Muscle layer of colon (tissue), 2 donors: ENCODE measurements around the gene NPFFR1.

Source experiments
- H3K27ac ChIP-seq: one replicate; pipeline ENCODE4 v1.7.0; 2013; ENCODE audit warnings: low read depth, mild to moderate bottlenecking, low read length, moderate library complexity
- H3K27me3 ChIP-seq, 2 donors: one replicate each; pipeline ENCODE4 v1.7.0; 2013; ENCODE audit warnings: low read length in 2 of 2, mild to moderate bottlenecking in 2 of 2; ENCODE audit not compliant: insufficient read depth in 2 of 2, control insufficient read depth in 1 of 2
- H3K36me3 ChIP-seq: one replicate; pipeline ENCODE4 v1.7.0; 2013; ENCODE audit warnings: mild to moderate bottlenecking, low read length; ENCODE audit not compliant: insufficient read depth
- H3K4me1 ChIP-seq: one replicate; pipeline ENCODE4 v1.7.0; 2013; ENCODE audit warnings: mild to moderate bottlenecking, low read length; ENCODE audit not compliant: insufficient read depth
- H3K4me3 ChIP-seq, 2 donors: one replicate each; pipeline ENCODE4 v1.7.0; 2013; ENCODE audit warnings: low read length in 2 of 2, low read depth in 1 of 2, mild to moderate bottlenecking in 1 of 2, moderate library complexity in 1 of 2
- H3K9ac ChIP-seq: one replicate; pipeline ENCODE4 v1.7.0; 2013; ENCODE audit warnings: low read length
- H3K9me3 ChIP-seq: one replicate; pipeline ENCODE4 v1.7.0; 2013; ENCODE audit warnings: mild to moderate bottlenecking, low read length
- donor health status: abdominal sarcoma.
- donor health status: Adenocarcinoma of cecum.

NPFFR1 gene

GRCh38 chr10:70323138-70323696 lies 39.4 kb upstream of the NPFFR1 start:
- H3K4me3 ChIP-seq, result no peak overlapping the region
- no peaks in the 10 kb centered on the region for H3K4me1 ChIP-seq
- H3K9ac ChIP-seq, result no peak overlapping the region
- H3K36me3 ChIP-seq, result no peaks in the 10 kb centered on the region
- no peaks in the 10 kb centered on the region for H3K27me3 ChIP-seq
- no peak overlapping the region for H3K27ac ChIP-seq
- H3K9me3 ChIP-seq, result no peaks in the 10 kb centered on the region

GRCh38 chr10:70321897-70322890 lies 38.4 kb upstream of the NPFFR1 start:
- H3K4me1 ChIP-seq, result no peaks in the 10 kb centered on the region
- no peaks in the 10 kb centered on the region for H3K27me3 ChIP-seq
- H3K36me3 ChIP-seq, result no peaks in the 10 kb centered on the region
- H3K9ac ChIP-seq, result no peak overlapping the region
- H3K4me3 ChIP-seq, result no peak overlapping the region
- H3K9me3 ChIP-seq, result no peaks in the 10 kb centered on the region
- no peak overlapping the region for H3K27ac ChIP-seq

- H3K4me1 ChIP-seq, result no peaks in the 10 kb centered on the region
- H3K4me3 ChIP-seq, result no peak overlapping the region
- no peaks in the 10 kb centered on the region for H3K36me3 ChIP-seq
Observed at GRCh38 chr10:70321233-70321632, 37.4 kb upstream of the NPFFR1 start.

GRCh38 chr10:70320751-70321150 lies 36.9 kb upstream of the NPFFR1 start:
- H3K4me1 ChIP-seq, result no peaks in the 10 kb centered on the region
- no peaks in the 10 kb centered on the region for H3K9me3 ChIP-seq
- H3K36me3 ChIP-seq, result no peaks in the 10 kb centered on the region
- no peak overlapping the region for H3K9ac ChIP-seq
- no peak overlapping the region for H3K4me3 ChIP-seq
- H3K27ac ChIP-seq, result no peak overlapping the region
- no peaks in the 10 kb centered on the region for H3K27me3 ChIP-seq

More at GRCh38 chr10:70321233-70321632, 37.4 kb upstream of the NPFFR1 start:
- Histone ChIP-seq H3K9ac (no peak overlapping the region), H3K27me3 (no peaks in the 10 kb centered on the region), H3K9me3 (no peaks in the 10 kb centered on the region), H3K27ac (no peak overlapping the region)

GRCh38 chr10:70319824-70320223 lies 36.0 kb upstream of the NPFFR1 start:
- Histone ChIP-seq H3K27me3 (no peaks in the 10 kb centered on the region), H3K36me3 (no peaks in the 10 kb centered on the region), H3K4me3 (no peak overlapping the region), H3K27ac (no peak overlapping the region), H3K9me3 (no peaks in the 10 kb centered on the region), H3K4me1 (no peaks in the 10 kb centered on the region), H3K9ac (no peak overlapping the region)

- Histone ChIP-seq H3K4me1 (no peaks in the 10 kb centered on the region), H3K9me3 (no peaks in the 10 kb centered on the region), H3K27me3 (no peaks in the 10 kb centered on the region), H3K9ac (no peak overlapping the region), H3K27ac (no peak overlapping the region), H3K36me3 (no peaks in the 10 kb centered on the region), H3K4me3 (no peak overlapping the region)
Observed at GRCh38 chr10:70319183-70319582, 35.4 kb upstream of the NPFFR1 start.

- H3K4me3 ChIP-seq, result no peak overlapping the region
- H3K9ac ChIP-seq, result no peak overlapping the region
- no peaks in the 10 kb centered on the region for H3K9me3 ChIP-seq
- H3K27me3 ChIP-seq, result no peaks in the 10 kb centered on the region
- no peaks in the 10 kb centered on the region for H3K4me1 ChIP-seq
- H3K27ac ChIP-seq, result no peak overlapping the region
- no peaks in the 10 kb centered on the region for H3K36me3 ChIP-seq
Observed at GRCh38 chr10:70317943-70318318, 34.1 kb upstream of the NPFFR1 start.

GRCh38 chr10:70317272-70317942 lies 33.6 kb upstream of the NPFFR1 start:
- Histone ChIP-seq H3K4me1 (no peaks in the 10 kb centered on the region), H3K9me3 (no peaks in the 10 kb centered on the region), H3K27me3 (no peaks in the 10 kb centered on the region), H3K27ac (no peak overlapping the region), H3K4me3 (no peak overlapping the region), H3K36me3 (no peaks in the 10 kb centered on the region), H3K9ac (no peak overlapping the region)

- Histone ChIP-seq H3K9me3 (no peaks in the 10 kb centered on the region), H3K9ac (no peak overlapping the region), H3K4me1 (no peaks in the 10 kb centered on the region), H3K36me3 (no peaks in the 10 kb centered on the region), H3K4me3 (no peak overlapping the region), H3K27ac (no peak overlapping the region), H3K27me3 (no peaks in the 10 kb centered on the region)
Observed at GRCh38 chr10:70315815-70316214, 32.0 kb upstream of the NPFFR1 start.

- no peaks in the 10 kb centered on the region for H3K4me1 ChIP-seq
- H3K9me3 ChIP-seq, result no peaks in the 10 kb centered on the region
- no peak overlapping the region for H3K27ac ChIP-seq
- H3K36me3 ChIP-seq, result no peaks in the 10 kb centered on the region
- no peak overlapping the region for H3K4me3 ChIP-seq
- no peak overlapping the region for H3K9ac ChIP-seq
- H3K27me3 ChIP-seq, result no peaks in the 10 kb centered on the region
Observed at GRCh38 chr10:70315276-70315675, 31.5 kb upstream of the NPFFR1 start.

- Histone ChIP-seq H3K9me3 (no peaks in the 10 kb centered on the region), H3K9ac (no peak overlapping the region), H3K27ac (no peak overlapping the region)
Observed at GRCh38 chr10:70312972-70313371, 29.2 kb upstream of the NPFFR1 start.

More at GRCh38 chr10:70312972-70313371, 29.2 kb upstream of the NPFFR1 start:
- Histone ChIP-seq H3K4me1 (no peaks in the 10 kb centered on the region), H3K4me3 (no peak overlapping the region), H3K36me3 (no peaks in the 10 kb centered on the region), H3K27me3 (no peaks in the 10 kb centered on the region)
